GM12878 (cell line): ENCODE results near the gene ANXA11. TPM values are rescaled to one million over a fixed set of nuclear protein-coding genes. Genes with fewer than 3 reads are reported as not detected.

Experiments used
- BHLHE40 ChIP-seq, 2 experiments: fragments of 450-650 bp in 1 of 2; IDR thresholded peaks; 2 replicates each; pipeline ENCODE4 v1.6.1; 2011 to 2017; ENCODE audit warnings: low read depth in 2 of 2, borderline replicate concordance in 1 of 2, improper control_type of control experiment in 1 of 2, low read length in 1 of 2, mild to moderate bottlenecking in 1 of 2
- FOXM1 ChIP-seq: IDR thresholded peaks from 2 replicates; pipeline ENCODE4 v1.6.1; 2012; ENCODE audit warnings: low read depth, mild to moderate bottlenecking, inconsistent platforms, low read length, moderate library complexity
- JUNB ChIP-seq: IDR thresholded peaks from 2 replicates; pipeline ENCODE4 v1.6.1; 2016; ENCODE audit warnings: antibody characterized with exemption, mild to moderate bottlenecking
- PAX8 ChIP-seq: fragments of 450-650 bp; IDR thresholded peaks from 2 replicates; pipeline ENCODE4 v1.6.1; 2017; ENCODE audit warnings: mild to moderate bottlenecking, moderate library complexity
- SUPT20H ChIP-seq: IDR thresholded peaks from 2 replicates; pipeline ENCODE4 v1.6.1; 2011; ENCODE audit warnings: low read depth, mild to moderate bottlenecking, low read length, moderate library complexity, borderline replicate concordance; ENCODE audit not compliant: control insufficient read depth
- ZNF207 ChIP-seq: fragments of 450-650 bp; IDR thresholded peaks from 2 replicates; pipeline ENCODE4 v1.6.1; 2014; ENCODE audit warnings: antibody characterized with exemption, mild to moderate bottlenecking, borderline replicate concordance
- polyA plus RNA-seq, 11 experiments: library from polyadenylated mRNA; depleted of rRNA in 4 of 11; unstranded in 6 of 11; stranded (reverse) in 5 of 11; fragments of >200 nt; fragmentation: Nextera tagmentation in 4 of 11; fragmentation: Illumina TruSeq in 1 of 11; extraction: Ambion mirVana in 4 of 11; extraction: Trizol in 1 of 11; gene quantifications; 1 replicate in 1 of 11; 2 replicates in 10 of 11; pipeline versions ENCODE4 v1.2.1 to v1.2.3, GENCODE V29; 2011 to 2016; ENCODE audit warnings: inconsistent platforms in 2 of 11, missing spikeins in 2 of 11, low read depth in 1 of 11
- total RNA-seq, 4 experiments: library from RNA; depleted of rRNA in 3 of 4; stranded (reverse); fragments of >200 nt in 3 of 4; fragmentation: Illumina TruSeq in 1 of 4; extraction: Trizol in 1 of 4; gene quantifications; 2 replicates each; pipeline versions ENCODE4 v1.2.1 to v1.2.3, GENCODE V29; 2013 to 2021
- TF ChIP-seq, protein P1 (sequence below): fragments of 450-650 bp; IDR thresholded peaks from 2 replicates; pipeline ENCODE4 v1.6.1; 2018; ENCODE audit warnings: mild to moderate bottlenecking, low read depth, moderate library complexity; ENCODE audit not compliant: partially characterized antibody
- TF ChIP-seq, protein P2 (sequence below): fragments of 450-650 bp; IDR thresholded peaks from 2 replicates; pipeline ENCODE4 v1.6.1; 2016; ENCODE audit warnings: mild to moderate bottlenecking

Gene ANXA11
- total and polyA plus RNA-seq, 10 of the 15 experiments (the other 5 are each of a cell fraction or from before 2014, with no cell fraction given), result 25.0 to 129 (median 72.2) TPM

DNA sequence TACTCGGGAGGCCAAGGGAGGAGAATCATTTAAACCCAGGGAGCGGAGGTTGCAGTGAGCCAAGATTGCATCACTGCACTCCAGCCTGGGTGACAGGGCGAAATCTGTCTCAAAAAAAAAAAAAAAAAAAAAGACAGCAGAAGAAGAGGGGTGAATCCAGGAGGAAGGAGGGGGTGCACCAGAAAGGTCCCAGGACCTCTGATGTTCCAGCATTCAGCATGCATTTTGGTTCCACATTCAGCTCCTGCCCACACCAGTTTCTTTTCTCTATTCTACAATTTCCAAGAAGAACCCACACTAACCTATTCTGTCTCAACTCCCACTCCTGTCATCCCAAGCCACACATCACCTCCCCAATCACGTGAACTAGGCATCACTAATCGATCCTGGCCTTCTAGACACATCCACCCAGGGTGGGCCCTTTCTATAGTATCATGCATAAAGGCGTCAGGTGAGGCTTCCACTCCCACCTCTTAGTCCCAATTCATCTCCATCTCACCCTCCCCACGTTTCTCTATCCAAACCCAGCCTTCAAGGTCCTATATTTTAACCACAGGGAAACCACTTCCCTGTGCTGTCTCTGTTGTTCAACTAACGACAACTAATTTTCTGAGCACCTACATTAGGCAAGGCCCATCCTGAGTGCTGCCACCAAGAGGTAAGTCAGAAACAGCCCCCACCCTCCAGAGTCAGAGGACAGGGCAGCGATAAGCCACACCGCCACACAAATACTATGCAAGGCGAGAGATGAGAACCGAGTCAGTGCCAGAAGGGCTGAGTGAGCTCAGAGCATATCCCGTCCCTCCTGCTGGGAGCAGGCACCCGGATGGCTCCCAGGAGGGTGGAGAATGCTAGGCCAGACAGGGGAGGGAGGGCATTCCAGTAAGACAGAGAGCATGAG, 2.2 kb downstream of the ANXA11 start (continued):
- TF ChIP-seq, protein P1, sequence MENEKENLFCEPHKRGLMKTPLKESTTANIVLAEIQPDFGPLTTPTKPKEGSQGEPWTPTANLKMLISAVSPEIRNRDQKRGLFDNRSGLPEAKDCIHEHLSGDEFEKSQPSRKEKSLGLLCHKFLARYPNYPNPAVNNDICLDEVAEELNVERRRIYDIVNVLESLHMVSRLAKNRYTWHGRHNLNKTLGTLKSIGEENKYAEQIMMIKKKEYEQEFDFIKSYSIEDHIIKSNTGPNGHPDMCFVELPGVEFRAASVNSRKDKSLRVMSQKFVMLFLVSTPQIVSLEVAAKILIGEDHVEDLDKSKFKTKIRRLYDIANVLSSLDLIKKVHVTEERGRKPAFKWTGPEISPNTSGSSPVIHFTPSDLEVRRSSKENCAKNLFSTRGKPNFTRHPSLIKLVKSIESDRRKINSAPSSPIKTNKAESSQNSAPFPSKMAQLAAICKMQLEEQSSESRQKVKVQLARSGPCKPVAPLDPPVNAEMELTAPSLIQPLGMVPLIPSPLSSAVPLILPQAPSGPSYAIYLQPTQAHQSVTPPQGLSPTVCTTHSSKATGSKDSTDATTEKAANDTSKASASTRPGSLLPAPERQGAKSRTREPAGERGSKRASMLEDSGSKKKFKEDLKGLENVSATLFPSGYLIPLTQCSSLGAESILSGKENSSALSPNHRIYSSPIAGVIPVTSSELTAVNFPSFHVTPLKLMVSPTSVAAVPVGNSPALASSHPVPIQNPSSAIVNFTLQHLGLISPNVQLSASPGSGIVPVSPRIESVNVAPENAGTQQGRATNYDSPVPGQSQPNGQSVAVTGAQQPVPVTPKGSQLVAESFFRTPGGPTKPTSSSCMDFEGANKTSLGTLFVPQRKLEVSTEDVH, result peak; percentile 72
- TF ChIP-seq, protein P2, sequence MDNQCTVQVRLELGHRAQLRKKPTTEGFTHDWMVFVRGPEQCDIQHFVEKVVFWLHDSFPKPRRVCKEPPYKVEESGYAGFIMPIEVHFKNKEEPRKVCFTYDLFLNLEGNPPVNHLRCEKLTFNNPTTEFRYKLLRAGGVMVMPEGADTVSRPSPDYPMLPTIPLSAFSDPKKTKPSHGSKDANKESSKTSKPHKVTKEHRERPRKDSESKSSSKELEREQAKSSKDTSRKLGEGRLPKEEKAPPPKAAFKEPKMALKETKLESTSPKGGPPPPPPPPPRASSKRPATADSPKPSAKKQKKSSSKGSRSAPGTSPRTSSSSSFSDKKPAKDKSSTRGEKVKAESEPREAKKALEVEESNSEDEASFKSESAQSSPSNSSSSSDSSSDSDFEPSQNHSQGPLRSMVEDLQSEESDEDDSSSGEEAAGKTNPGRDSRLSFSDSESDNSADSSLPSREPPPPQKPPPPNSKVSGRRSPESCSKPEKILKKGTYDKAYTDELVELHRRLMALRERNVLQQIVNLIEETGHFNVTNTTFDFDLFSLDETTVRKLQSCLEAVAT, result peak; percentile 100
- TF ChIP-seq ZNF207 (peak; percentile 71; the same call in 1 of the 2 replicates), FOXM1 (no peak), JUNB (no peak), BHLHE40 (IDR thresholded peaks at IDR 0.05; ENCODE audit: borderline replicate concordance in 1 of 2, low read depth in 2 of 2, low read length in 1 of 2) (peak; percentile 96 to 97), SUPT20H (no peak), PAX8 (no peak)
